Measurements from ENCODE around the gene TNPO1.

The TNPO1 gene

GRCh38 chr5:72811849-72812248, 4.6 kb upstream of the TNPO1 start:
- Histone ChIP-seq H3K27ac (ENCODE audit: low read length) (no peak overlapping the region), H3K79me2 (ENCODE audit: insufficient read depth, low read length) (no peaks in the 10 kb centered on the region; the same call in 1 of the 2 replicates), H2AFZ (ENCODE audit: low read depth, low read length) (no peak overlapping the region), H3K4me3 (ENCODE audit: low read depth in 1 of 2, low read length in 2 of 2) (no peak overlapping the region), H3K36me3 (ENCODE audit: insufficient read depth, low read length) (no peaks in the 10 kb centered on the region), H3K4me2 (ENCODE audit: insufficient read depth, low read length) (no peak overlapping the region), H3K9ac (ENCODE audit: low read depth, low read length) (no peak overlapping the region), H3K9me3 (ENCODE audit: insufficient read depth, low read length, severe bottlenecking) (no peaks in the 10 kb centered on the region), H4K20me1 (ENCODE audit: insufficient read depth, low read length) (no peaks in the 10 kb centered on the region), H3K27me3 (ENCODE audit: insufficient read depth, low read length, poor library complexity) (peaks cover 32% of the 10 kb centered on the region), H3K4me1 (ENCODE audit: insufficient read depth, low read length) (peaks cover 14% of the 10 kb centered on the region)
- DNase-seq (no peak), ATAC-seq (ENCODE audit: insufficient read depth, low read depth) (no peak)
- TF ChIP-seq EZH2 (IDR thresholded peaks at IDR 0.05; ENCODE audit: borderline replicate concordance, low read depth, low read length, severe bottlenecking) (no peak), CTCF (IDR thresholded peaks at IDR 0.05; ENCODE audit: borderline replicate concordance, extremely low read depth, low read length, poor library complexity, severe bottlenecking) (no peak)

DNA sequence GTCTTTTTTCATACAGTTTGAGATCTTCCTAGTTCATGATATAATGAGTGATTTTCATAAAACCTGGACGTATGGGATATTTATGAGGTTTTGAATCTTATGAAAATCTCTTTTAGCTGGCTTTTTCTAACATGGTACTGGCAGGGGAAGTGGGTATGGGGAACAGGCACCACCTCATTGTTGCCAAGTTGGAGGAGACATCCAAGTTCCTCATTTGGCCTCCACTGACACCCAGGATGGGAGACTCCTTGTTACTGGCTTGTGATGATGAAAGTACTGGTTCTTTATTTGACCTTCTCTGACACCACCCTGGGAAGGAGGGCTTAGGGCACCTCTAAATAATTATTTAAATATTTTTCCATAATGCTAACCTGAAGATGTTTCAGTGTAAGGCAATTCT, 4.0 kb upstream of the TNPO1 start:
- DNase-seq: no peak
- TF ChIP-seq EZH2 (IDR thresholded peaks at IDR 0.05; ENCODE audit: borderline replicate concordance, low read depth, low read length, severe bottlenecking) (no peak), CTCF (IDR thresholded peaks at IDR 0.05; ENCODE audit: borderline replicate concordance, extremely low read depth, low read length, poor library complexity, severe bottlenecking) (no peak)
- Histone ChIP-seq H3K27me3 (ENCODE audit: insufficient read depth, low read length, poor library complexity) (peaks cover 37% of the 10 kb centered on the region), H3K79me2 (ENCODE audit: insufficient read depth, low read length) (no peaks in the 10 kb centered on the region; the same call in 1 of the 2 replicates), H3K4me1 (ENCODE audit: insufficient read depth, low read length) (peaks cover 20% of the 10 kb centered on the region), H4K20me1 (ENCODE audit: insufficient read depth, low read length) (no peaks in the 10 kb centered on the region), H3K36me3 (ENCODE audit: insufficient read depth, low read length) (no peaks in the 10 kb centered on the region), H3K4me3 (ENCODE audit: low read depth in 1 of 2, low read length in 2 of 2) (no peak overlapping the region), H3K27ac (ENCODE audit: low read length) (no peak overlapping the region), H3K9ac (ENCODE audit: low read depth, low read length) (no peak overlapping the region), H3K4me2 (ENCODE audit: insufficient read depth, low read length) (no peak overlapping the region), H2AFZ (ENCODE audit: low read depth, low read length) (no peak overlapping the region), H3K9me3 (ENCODE audit: insufficient read depth, low read length, severe bottlenecking) (no peaks in the 10 kb centered on the region)
- ATAC-seq (ENCODE audit: insufficient read depth, low read depth): no peak

DNA sequence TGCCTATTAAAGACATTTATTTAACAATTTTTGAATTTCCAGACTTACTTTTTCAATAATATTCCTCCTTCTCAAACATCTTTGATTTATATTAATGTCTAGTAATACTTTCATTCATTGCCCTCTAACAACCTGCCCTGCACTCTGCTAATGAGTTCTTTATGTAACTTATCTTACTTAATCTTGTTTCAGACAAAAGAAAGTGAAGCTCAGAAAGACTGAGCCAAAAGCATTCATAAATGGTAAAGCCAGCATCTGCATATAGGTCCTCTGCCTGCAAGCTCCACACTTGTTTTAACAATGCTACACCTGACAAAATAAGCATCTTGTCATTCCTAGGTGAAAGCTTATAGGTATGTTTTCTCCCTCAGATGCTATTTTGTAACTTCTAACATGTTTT, 2.4 kb upstream of the TNPO1 start:
- no peak overlapping the region for H3K9ac ChIP-seq (ENCODE audit: low read depth, low read length)
- H3K9me3 ChIP-seq (ENCODE audit: insufficient read depth, low read length, severe bottlenecking): no peaks in the 10 kb centered on the region
- no peaks in the 10 kb centered on the region for H4K20me1 ChIP-seq (ENCODE audit: insufficient read depth, low read length)
- H3K79me2 ChIP-seq (ENCODE audit: insufficient read depth, low read length): no peaks in the 10 kb centered on the region; the same call in 1 of the 2 replicates
- DNase-seq (no peak), ATAC-seq (ENCODE audit: insufficient read depth, low read depth) (no peak)
- H3K36me3 ChIP-seq (ENCODE audit: insufficient read depth, low read length): no peaks in the 10 kb centered on the region
- no peak overlapping the region for H3K4me2 ChIP-seq (ENCODE audit: insufficient read depth, low read length)
- peaks cover 43% of the 10 kb centered on the region for H3K27me3 ChIP-seq (ENCODE audit: insufficient read depth, low read length, poor library complexity)
- TF ChIP-seq EZH2 (IDR thresholded peaks at IDR 0.05; ENCODE audit: borderline replicate concordance, low read depth, low read length, severe bottlenecking) (no peak), CTCF (IDR thresholded peaks at IDR 0.05; ENCODE audit: borderline replicate concordance, extremely low read depth, low read length, poor library complexity, severe bottlenecking) (no peak)
- H3K4me3 ChIP-seq (ENCODE audit: low read depth in 1 of 2, low read length in 2 of 2): no peak overlapping the region
- H2AFZ ChIP-seq (ENCODE audit: low read depth, low read length): no peak overlapping the region
- peaks cover 26% of the 10 kb centered on the region for H3K4me1 ChIP-seq (ENCODE audit: insufficient read depth, low read length)
- H3K27ac ChIP-seq (ENCODE audit: low read length): no peak overlapping the region

- Histone ChIP-seq H3K36me3 (ENCODE audit: insufficient read depth, low read length) (no peaks in the 10 kb centered on the region), H3K4me2 (ENCODE audit: insufficient read depth, low read length) (no peak overlapping the region)
Measured at GRCh38 chr5:72814864-72815263, 1.6 kb upstream of the TNPO1 start.

More at GRCh38 chr5:72814864-72815263, 1.6 kb upstream of the TNPO1 start:
- DNase-seq (no peak), ATAC-seq (ENCODE audit: insufficient read depth, low read depth) (no peak)
- no peak overlapping the region for H3K9ac ChIP-seq (ENCODE audit: low read depth, low read length)
- peaks cover 26% of the 10 kb centered on the region for H3K4me1 ChIP-seq (ENCODE audit: insufficient read depth, low read length)
- H3K9me3 ChIP-seq (ENCODE audit: insufficient read depth, low read length, severe bottlenecking): no peaks in the 10 kb centered on the region
- H2AFZ ChIP-seq (ENCODE audit: low read depth, low read length): no peak overlapping the region
- H3K27me3 ChIP-seq (ENCODE audit: insufficient read depth, low read length, poor library complexity): peaks cover 43% of the 10 kb centered on the region
- no peak overlapping the region for H3K27ac ChIP-seq (ENCODE audit: low read length)
- no peak for TF ChIP-seq CTCF (IDR thresholded peaks at IDR 0.05; ENCODE audit: borderline replicate concordance, extremely low read depth, low read length, poor library complexity, severe bottlenecking)
- TF ChIP-seq EZH2 (IDR thresholded peaks at IDR 0.05; ENCODE audit: borderline replicate concordance, low read depth, low read length, severe bottlenecking): no peak
- H3K4me3 ChIP-seq (ENCODE audit: low read depth in 1 of 2, low read length in 2 of 2): no peak overlapping the region
- no peaks in the 10 kb centered on the region; the same call in 1 of the 2 replicates for H3K79me2 ChIP-seq (ENCODE audit: insufficient read depth, low read length)
- H4K20me1 ChIP-seq (ENCODE audit: insufficient read depth, low read length): no peaks in the 10 kb centered on the region

Data from DND-41 (cell line).